PC-3 (cell line): Measurements from ENCODE around the gene IGSF23. TPM values are rescaled to one million over a fixed set of nuclear protein-coding genes. Genes with fewer than 3 reads are reported as not detected.

Source experiments
- ATAC-seq: fragments of 200-7000 bp; cut with Tn5 transposase; 2 replicates; pipeline ENCODE4 v1.9.1; 2020; ENCODE audit warnings: mild to moderate bottlenecking, moderate library complexity
- BruUV-seq: library from RNA; stranded (reverse); fragments of 400-500 nt; replicated peaks from 2 replicates; lab custom pipeline; 2021; lab: Mats Ljungman, UMichigan
- CTCF ChIA-PET: fragments of 300-600 bp; sonication (Branson Sonifier 250); formaldehyde crosslinking; loops from one replicate; lab custom pipeline; 2022; ENCODE audit warnings: antibody characterized with exemption; lab: Charles Lee
- POLR2A ChIA-PET: fragments of 300-600 bp; sonication (Branson Sonifier 250); formaldehyde crosslinking; loops from one replicate; lab custom pipeline; 2022; ENCODE audit warnings: antibody characterized with exemption; ENCODE audit not compliant: unreplicated experiment; lab: Charles Lee
- DNase-seq: peaks from one replicate; pipeline ENCODE4 v3.0.0-alpha.2; 2015
- H2AFZ ChIP-seq: fragments of 300-600 bp; sonication (generic); 2 replicates; pipeline ENCODE4 v1.6.0; 2016; ENCODE audit warnings: antibody characterized with exemption, low read length
- H3F3A ChIP-seq: fragments of 300-600 bp; sonication (generic); one replicate; pipeline ENCODE4 v1.6.0; 2017; ENCODE audit warnings: antibody characterized with exemption, low read length, control low read depth, mild to moderate bottlenecking; ENCODE audit not compliant: unreplicated experiment
- H3K27ac ChIP-seq: fragments of 300-600 bp; sonication (generic); 2 replicates; pipeline ENCODE4 v1.5.1; 2016; ENCODE audit warnings: mild to moderate bottlenecking, low read length
- H3K27me3 ChIP-seq: fragments of 300-600 bp; sonication (generic); 2 replicates; pipeline ENCODE4 v1.6.1; 2016; ENCODE audit warnings: low read length, mixed read lengths
- H3K36me3 ChIP-seq: fragments of 300-600 bp; sonication (generic); 2 replicates; pipeline ENCODE4 v1.6.1; 2016; ENCODE audit warnings: low read depth, mixed run types, low read length, mixed read lengths
- H3K4me1 ChIP-seq: fragments of 300-600 bp; sonication (generic); 2 replicates; pipeline ENCODE4 v1.5.1; 2016; ENCODE audit warnings: low read length; ENCODE audit not compliant: insufficient read depth
- H3K4me2 ChIP-seq: fragments of 300-600 bp; sonication (generic); 2 replicates; pipeline ENCODE4 v1.6.0; 2016; ENCODE audit warnings: low read length
- H3K4me3 ChIP-seq: fragments of 300-600 bp; sonication (generic); 2 replicates; pipeline ENCODE4 v1.5.1; 2016; ENCODE audit warnings: mild to moderate bottlenecking, low read length, mixed read lengths
- H3K79me2 ChIP-seq: fragments of 300-600 bp; sonication (generic); 2 replicates; pipeline ENCODE4 v1.6.1; 2017; ENCODE audit warnings: low read length, mixed read lengths
- H3K9ac ChIP-seq: fragments of 300-600 bp; sonication (generic); 2 replicates; pipeline ENCODE4 v1.6.0; 2016; ENCODE audit warnings: mild to moderate bottlenecking, low read length
- H3K9me2 ChIP-seq: fragments of 300-600 bp; sonication (generic); replicated peaks from 2 replicates; pipeline ENCODE4 v1.6.1; 2016; ENCODE audit warnings: mixed run types, low read length, mixed read lengths
- H3K9me3 ChIP-seq: fragments of 300-600 bp; sonication (generic); 2 replicates; pipeline ENCODE4 v1.6.1; 2016; ENCODE audit warnings: low read length, mixed read lengths
- H4K20me1 ChIP-seq: fragments of 300-600 bp; sonication (generic); 2 replicates; pipeline ENCODE4 v1.6.1; 2016; ENCODE audit warnings: low read length, mixed read lengths
- EZH2 ChIP-seq: fragments of 300-600 bp; sonication (generic); IDR thresholded peaks from one replicate; pipeline ENCODE4 v1.6.1; 2017; ENCODE audit warnings: antibody characterized with exemption, mild to moderate bottlenecking, low read length; ENCODE audit not compliant: unreplicated experiment
- EZH2phosphoT487 ChIP-seq: fragments of 300-600 bp; sonication (generic); IDR thresholded peaks from 2 replicates; pipeline ENCODE4 v1.6.1; 2018; ENCODE audit warnings: mild to moderate bottlenecking, antibody characterized with exemption, low read length, borderline replicate concordance
- intact Hi-C: fragments of 100-400 bp; cut with micrococcal nuclease; formaldehyde crosslinking; loops from 2 replicates; pipeline ENCODE4 v1.9.0; 2023
- total RNA-seq: library from RNA; depleted of rRNA; stranded (reverse); fragments of >200 nt; gene quantifications from 2 replicates; pipeline ENCODE4 v1.2.3, GENCODE V29; 2014
- TF ChIP-seq, protein P1 (sequence below): fragments of 300-600 bp; sonication (generic); conservative IDR thresholded peaks from 2 replicates; pipeline ENCODE4 v1.5.1; 2017; ENCODE audit warnings: antibody characterized with exemption, low read depth, mild to moderate bottlenecking, low read length

IGSF23 gene
- total RNA-seq, 1 experiment from 2014 or later: not detected

- POLR2A ChIA-PET: no interaction called here
These were observed 23.4 kb downstream of the IGSF23 start for GRCh38 chr19:44636439-44637389.

GRCh38 chr19:44637390-44637764 lies 24.0 kb downstream of the IGSF23 start:
- H3K79me2 ChIP-seq: no peaks in the 10 kb centered on the region
- no peak overlapping the region for H3K4me3 ChIP-seq
- no peak overlapping the region for H3K9ac ChIP-seq
- no peak for ATAC-seq
- intact Hi-C loops: no loop called here
- H3F3A ChIP-seq: peaks cover 4% of the 10 kb centered on the region
- CTCF ChIA-PET: no interaction called here
- no peaks in the 10 kb centered on the region for H4K20me1 ChIP-seq
- peak; percentile 7 for DNase-seq
- H3K9me3 ChIP-seq: no peaks in the 10 kb centered on the region
- no peaks in the 10 kb centered on the region for H3K9me2 ChIP-seq
- no peaks in the 10 kb centered on the region for H3K36me3 ChIP-seq
- POLR2A ChIA-PET: no interaction called here
- H3K27ac ChIP-seq: no peak overlapping the region
- H3K4me1 ChIP-seq: peaks cover 51% of the 10 kb centered on the region
- BruUV-seq: no TSS peak
- H3K4me2 ChIP-seq: no peak overlapping the region
- no peak for TF ChIP-seq EZH2phosphoT487
- no peak for TF ChIP-seq EZH2
- TF ChIP-seq, protein P1, sequence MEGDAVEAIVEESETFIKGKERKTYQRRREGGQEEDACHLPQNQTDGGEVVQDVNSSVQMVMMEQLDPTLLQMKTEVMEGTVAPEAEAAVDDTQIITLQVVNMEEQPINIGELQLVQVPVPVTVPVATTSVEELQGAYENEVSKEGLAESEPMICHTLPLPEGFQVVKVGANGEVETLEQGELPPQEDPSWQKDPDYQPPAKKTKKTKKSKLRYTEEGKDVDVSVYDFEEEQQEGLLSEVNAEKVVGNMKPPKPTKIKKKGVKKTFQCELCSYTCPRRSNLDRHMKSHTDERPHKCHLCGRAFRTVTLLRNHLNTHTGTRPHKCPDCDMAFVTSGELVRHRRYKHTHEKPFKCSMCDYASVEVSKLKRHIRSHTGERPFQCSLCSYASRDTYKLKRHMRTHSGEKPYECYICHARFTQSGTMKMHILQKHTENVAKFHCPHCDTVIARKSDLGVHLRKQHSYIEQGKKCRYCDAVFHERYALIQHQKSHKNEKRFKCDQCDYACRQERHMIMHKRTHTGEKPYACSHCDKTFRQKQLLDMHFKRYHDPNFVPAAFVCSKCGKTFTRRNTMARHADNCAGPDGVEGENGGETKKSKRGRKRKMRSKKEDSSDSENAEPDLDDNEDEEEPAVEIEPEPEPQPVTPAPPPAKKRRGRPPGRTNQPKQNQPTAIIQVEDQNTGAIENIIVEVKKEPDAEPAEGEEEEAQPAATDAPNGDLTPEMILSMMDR: no peak
- no peaks in the 10 kb centered on the region for H3K27me3 ChIP-seq
- H2AFZ ChIP-seq: no peak overlapping the region

More at GRCh38 chr19:44636439-44637389, 23.4 kb downstream of the IGSF23 start:
- Histone ChIP-seq H4K20me1 (no peaks in the 10 kb centered on the region), H3K4me2 (no peak overlapping the region), H3K27ac (peak overlapping the region; percentile 58; the same call in 1 of the 2 replicates), H3K4me3 (no peak overlapping the region), H3F3A (peaks cover 4% of the 10 kb centered on the region), H3K36me3 (no peaks in the 10 kb centered on the region), H3K9me2 (no peaks in the 10 kb centered on the region), H2AFZ (no peak overlapping the region), H3K9me3 (no peaks in the 10 kb centered on the region), H3K9ac (no peak overlapping the region), H3K27me3 (no peaks in the 10 kb centered on the region), H3K79me2 (no peaks in the 10 kb centered on the region), H3K4me1 (peaks cover 51% of the 10 kb centered on the region)
- intact Hi-C loops: no loop called here
- TF ChIP-seq EZH2 (no peak), EZH2phosphoT487 (no peak)
- TF ChIP-seq, protein P1: no peak
- no TSS peak for BruUV-seq
- DNase-seq: no peak
- ATAC-seq: no peak
- CTCF ChIA-PET: interaction anchor here (1.1 kb wide), 1 partner anchor 20 kb away, joined by 4 read pairs; no protein-coding TSS in a partner anchor
